GM19452 (cell line): Measurements from ENCODE around the gene B4GALNT3.

Source experiments
- ATAC-seq: cut with Tn5 transposase; IDR thresholded peaks from one replicate; pipeline ENCODE4 v1.9.1; 2021; ENCODE audit not compliant: unreplicated experiment

The B4GALNT3 gene

GRCh38 chr12:537772-538171 lies 78.0 kb downstream of the B4GALNT3 start:
- ATAC-seq = no peak

GRCh38 chr12:538731-539539 lies 79.2 kb downstream of the B4GALNT3 start:
- no peak for ATAC-seq

GRCh38 chr12:539540-540310 lies 80.0 kb downstream of the B4GALNT3 start:
- no peak for ATAC-seq

GRCh38 chr12:541676-542324 lies 82.1 kb downstream of the B4GALNT3 start:
- ATAC-seq = no peak

GRCh38 chr12:542395-543113 lies 82.8 kb downstream of the B4GALNT3 start:
- ATAC-seq = no peak

GRCh38 chr12:543114-543451 lies 83.3 kb downstream of the B4GALNT3 start:
- ATAC-seq = no peak

GRCh38 chr12:544142-544541 lies 84.4 kb downstream of the B4GALNT3 start:
- ATAC-seq = no peak

- ATAC-seq = no peak
Observed at GRCh38 chr12:544941-545635, 85.3 kb downstream of the B4GALNT3 start.

GRCh38 chr12:545835-546234 lies 86.1 kb downstream of the B4GALNT3 start:
- no peak for ATAC-seq

- ATAC-seq = no peak
Observed at GRCh38 chr12:546265-546919, 86.7 kb downstream of the B4GALNT3 start.

GRCh38 chr12:546920-547845 lies 87.4 kb downstream of the B4GALNT3 start:
- no peak for ATAC-seq

GRCh38 chr12:547883-548470 lies 88.2 kb downstream of the B4GALNT3 start:
- no peak for ATAC-seq

GRCh38 chr12:549476-550082 lies 89.8 kb downstream of the B4GALNT3 start:
- ATAC-seq = no peak

- no peak for ATAC-seq
Observed at GRCh38 chr12:550473-551260, 90.9 kb downstream of the B4GALNT3 start.

- no peak for ATAC-seq
Observed at GRCh38 chr12:552466-552865, 92.7 kb downstream of the B4GALNT3 start.

- ATAC-seq = no peak
Observed at GRCh38 chr12:553216-554000, 93.7 kb downstream of the B4GALNT3 start.

GRCh38 chr12:554001-554285 lies 94.2 kb downstream of the B4GALNT3 start:
- no peak for ATAC-seq
